ENCODE results near the gene LCN15. TPM values are rescaled to one million over a fixed set of nuclear protein-coding genes. Genes with fewer than 3 reads are reported as not detected.

The LCN15 gene
- total and polyA plus RNA-seq, 2 of the 13 experiments (the other 11 are each of a cell fraction or from before 2014, with no cell fraction given), result 1.3 to 53.7 TPM

GRCh38 chr9:136790640-136791515 is 26.6 kb upstream of the LCN15 start, which contains the start of gene TMEM141 (continued):
- 0 out of 2 replicates have a peak, but pooled peaks have one; percentile 25 for TF ChIP-seq THAP7 (CRISPR knock-in tag; IDR thresholded peaks at IDR 0.05)
- no peak for TF ChIP-seq THYN1 (CRISPR knock-in tag; IDR thresholded peaks at IDR 0.05; ENCODE audit: borderline replicate concordance, low read depth)
- no peak for TF ChIP-seq SIN3B (IDR thresholded peaks at IDR 0.05; ENCODE audit: low read length)
- 0 out of 2 replicates have a peak, but pooled peaks have one; percentile 15 for TF ChIP-seq ZNF746 (CRISPR knock-in tag; IDR thresholded peaks at IDR 0.05)
- TF ChIP-seq DRAP1 (CRISPR knock-in tag; IDR thresholded peaks at IDR 0.05), result peak; percentile 95
- TF ChIP-seq SAP130 (CRISPR knock-in tag; IDR thresholded peaks at IDR 0.05; ENCODE audit: low read depth), result peak; percentile 53
- no peak for TF ChIP-seq ZNF737 (CRISPR knock-in tag; IDR thresholded peaks at IDR 0.05; ENCODE audit: borderline replicate concordance)
- no peak for TF ChIP-seq AHDC1 (CRISPR knock-in tag; IDR thresholded peaks at IDR 0.05; ENCODE audit: borderline replicate concordance)
- no peak for TF ChIP-seq JARID2 (CRISPR knock-in tag; IDR thresholded peaks at IDR 0.05; ENCODE audit: insufficient replicate concordance)
- TF ChIP-seq ZNF546 (CRISPR knock-in tag; conservative IDR thresholded peaks at IDR 0.05), result peak; percentile 68; the same call in 1 of the 2 replicates
- peak; percentile 39 for TF ChIP-seq SALL1 (CRISPR knock-in tag; IDR thresholded peaks at IDR 0.05)
- no peak for TF ChIP-seq ZSCAN30 (CRISPR knock-in tag; IDR thresholded peaks at IDR 0.05)
- TF ChIP-seq SPEN (CRISPR knock-in tag; IDR thresholded peaks at IDR 0.05; ENCODE audit: low read depth), result peak; percentile 6; the same call in 1 of the 2 replicates
- no peak for TF ChIP-seq ZFP1 (CRISPR knock-in tag; IDR thresholded peaks at IDR 0.05)
- no peak for TF ChIP-seq NCOA5 (CRISPR knock-in tag; IDR thresholded peaks at IDR 0.05)
- TF ChIP-seq CREB3 (CRISPR knock-in tag; IDR thresholded peaks at IDR 0.05), result no peak
- no peak for TF ChIP-seq HHEX (CRISPR knock-in tag; IDR thresholded peaks at IDR 0.05)
- TF ChIP-seq GABPB1 (CRISPR knock-in tag; IDR thresholded peaks at IDR 0.05), result peak; percentile 82
- TF ChIP-seq ZNF432 (CRISPR knock-in tag; IDR thresholded peaks at IDR 0.05; ENCODE audit: borderline replicate concordance), result no peak
- no peak for TF ChIP-seq HNRNPL (IDR thresholded peaks at IDR 0.05; ENCODE audit: low read depth, low read length)
- TF ChIP-seq ZNF740 (CRISPR knock-in tag; IDR thresholded peaks at IDR 0.05), result no peak
- TF ChIP-seq ZNF33B (CRISPR knock-in tag; IDR thresholded peaks at IDR 0.05), result peak; percentile 83; the same call in 1 of the 2 replicates
- TF ChIP-seq HMG20A (CRISPR knock-in tag; IDR thresholded peaks at IDR 0.05; ENCODE audit: borderline replicate concordance), result no peak
